DMS79 treated with DMSO at 0.1 percent for 48 hours (cell line): ENCODE measurements around the gene C1orf159.

Experiments used
- DNase-seq: peaks from one replicate; lab custom pipeline; 2025; lab: John Stamatoyannopoulos, UW

Gene C1orf159

GRCh38 chr1:1038694-1039093 lies 77.2 kb downstream of the C1orf159 start:
- DNase-seq, result no peak

- no peak for DNase-seq
These were observed 78.2 kb downstream of the C1orf159 start for GRCh38 chr1:1037366-1038327.

GRCh38 chr1:1035291-1035943 lies 80.5 kb downstream of the C1orf159 start:
- no peak for DNase-seq

GRCh38 chr1:1034439-1034781 lies 81.5 kb downstream of the C1orf159 start:
- DNase-seq, result peak; percentile 21

DNA sequence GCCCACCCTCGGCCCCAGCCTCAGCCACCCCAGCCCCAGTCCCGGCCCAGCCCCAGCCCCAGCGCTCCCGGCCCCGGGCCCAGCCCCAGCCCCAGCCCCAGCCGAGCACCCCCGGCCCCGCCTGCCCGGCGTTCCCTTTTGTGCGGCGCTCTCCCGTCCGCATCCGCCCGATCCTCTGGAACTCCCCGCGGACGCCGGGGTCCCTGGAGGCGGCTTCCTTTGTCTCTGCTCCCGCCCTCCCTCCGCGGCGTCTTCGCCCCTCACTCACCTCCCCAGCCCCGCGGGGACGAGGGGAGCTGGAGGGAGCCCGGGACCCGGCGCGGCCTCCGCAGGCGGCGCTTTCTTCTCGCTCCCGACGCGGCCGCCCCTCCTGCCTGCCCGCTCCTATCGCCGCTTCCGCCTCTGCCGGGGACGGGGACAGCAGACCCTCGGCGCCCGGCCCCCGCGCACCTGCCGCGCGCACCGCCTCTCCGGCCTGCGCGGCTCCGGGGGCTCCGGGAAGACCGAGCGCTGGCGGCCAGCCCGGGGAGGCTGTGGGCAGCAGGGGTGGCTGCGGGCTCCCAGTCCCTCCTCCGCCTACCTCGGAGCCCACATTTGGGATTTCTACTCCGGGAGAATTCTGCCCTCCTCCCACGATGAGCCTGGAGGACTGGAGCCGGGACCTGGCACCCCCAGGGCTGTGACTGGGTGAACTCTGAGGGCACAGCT lies 82.0 kb downstream of the C1orf159 start:
- peak; percentile 38 for DNase-seq

- peak; percentile 94 for DNase-seq
These were observed 82.8 kb downstream of the C1orf159 start for GRCh38 chr1:1033009-1033587.

GRCh38 chr1:1032424-1032823 lies 83.5 kb downstream of the C1orf159 start:
- DNase-seq, result no peak
